Fibroblast of skin of abdomen (primary cell): ENCODE results near the gene C2orf92. TPM values are rescaled to one million over a fixed set of nuclear protein-coding genes. Genes with fewer than 3 reads are reported as not detected.
"Not testable (repeated sequence)": the region's sequence is repeated elsewhere in the genome, so short reads cannot be mapped to it uniquely, and the experiment has no call there.

Experiments used
- DNase-seq: peaks from one replicate; pipeline ENCODE4 v3.0.0-alpha.2; 2013
- polyA plus RNA-seq, 2 experiments: library from polyadenylated mRNA; unstranded; fragments of 120-200 nt; gene quantifications; one replicate each; pipeline ENCODE4 v1.2.1, GENCODE V29; 2013; ENCODE audit not compliant: insufficient read length in 2 of 2

Gene C2orf92
- polyA plus RNA-seq (2013, experiment 1 of 2; ENCODE audit: insufficient read length), result 1.3 TPM
- 1.3 TPM for polyA plus RNA-seq (2013, experiment 2 of 2; ENCODE audit: insufficient read length)

DNA sequence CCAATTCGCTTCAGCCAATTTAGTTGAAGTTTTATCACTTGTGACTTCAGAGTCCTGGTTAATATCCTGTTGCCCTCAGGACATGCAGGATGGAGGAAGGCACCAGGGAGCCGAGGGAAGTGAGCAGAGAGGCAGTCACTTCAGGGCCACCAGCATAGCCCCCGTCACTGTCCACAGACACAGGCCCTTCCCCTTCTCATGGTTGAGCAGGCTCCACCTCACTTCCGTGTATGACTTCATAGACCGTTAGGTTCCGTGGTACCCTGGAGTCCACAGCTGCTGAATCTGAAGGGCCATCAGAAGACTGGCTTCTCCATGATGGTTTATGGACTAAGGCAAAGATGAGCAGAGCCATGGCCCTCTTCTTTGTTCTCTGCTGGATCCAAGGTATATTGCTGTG is at the start of gene C2orf92:
TSS of gene C2orf92 (plus strand) at position 266 of the 400 bp plus-strand sequence. CDS start at position 342, 76 bp downstream.
- DNase-seq, result no peak

GRCh38 chr2:97620492-97620891 is 49.0 kb upstream of the C2orf92 start:
- not testable (repeated sequence) for DNase-seq

DNA sequence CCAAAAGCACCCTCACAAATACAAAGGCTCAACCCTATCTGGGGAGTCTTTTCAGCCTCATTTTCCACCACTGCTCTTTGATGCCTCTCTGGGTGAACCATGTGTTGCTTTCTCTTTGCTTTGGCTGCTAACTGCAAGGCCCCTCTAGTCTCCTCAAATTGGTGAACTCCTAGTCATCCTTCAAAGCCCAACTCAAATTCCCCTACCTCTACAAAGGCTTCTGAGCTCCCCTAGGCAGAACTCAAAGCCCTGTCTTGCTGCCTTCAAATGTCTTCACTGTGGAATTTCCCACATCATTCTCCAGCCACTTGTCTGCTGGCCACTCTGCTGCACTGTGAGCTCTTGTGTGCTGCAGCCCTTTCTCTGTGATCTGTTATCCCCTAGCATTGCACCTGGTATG is 46.5 kb upstream of the C2orf92 start:
- not testable (repeated sequence) for DNase-seq

DNA sequence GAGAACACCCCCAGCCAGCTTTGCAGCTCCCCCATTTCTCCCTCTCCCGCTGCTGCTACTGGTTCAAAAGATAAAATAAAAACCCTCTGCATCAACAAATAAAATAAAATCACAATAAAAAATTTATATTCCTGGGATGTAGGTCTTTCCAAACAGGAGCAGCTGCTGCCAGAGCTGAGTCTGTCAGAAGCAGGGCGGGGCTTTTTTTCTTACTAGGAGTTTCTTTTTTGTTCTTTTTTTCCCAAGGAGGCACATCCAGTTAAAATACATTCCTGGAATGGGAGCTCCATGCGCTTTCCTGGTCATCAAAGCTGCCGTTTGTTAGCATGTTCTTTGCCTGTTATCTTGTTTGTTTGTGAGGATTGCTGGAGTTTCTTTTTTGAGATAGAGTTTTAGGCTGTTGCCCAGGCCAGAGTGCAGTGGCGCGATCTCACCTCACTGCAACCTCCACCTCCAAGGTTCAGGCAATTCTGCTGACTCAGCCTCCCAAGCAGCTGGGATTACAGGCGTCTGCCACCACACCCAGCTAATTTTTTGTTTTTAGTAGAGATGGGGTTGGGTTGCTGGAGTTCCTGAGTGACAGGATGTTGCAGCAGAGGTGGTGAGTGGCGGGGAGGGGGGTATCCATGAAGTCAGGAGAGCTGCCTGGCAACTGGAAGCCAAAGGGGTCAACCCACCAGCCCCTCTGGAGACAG is 44.0 kb upstream of the C2orf92 start:
- DNase-seq, result not testable (repeated sequence)

DNA sequence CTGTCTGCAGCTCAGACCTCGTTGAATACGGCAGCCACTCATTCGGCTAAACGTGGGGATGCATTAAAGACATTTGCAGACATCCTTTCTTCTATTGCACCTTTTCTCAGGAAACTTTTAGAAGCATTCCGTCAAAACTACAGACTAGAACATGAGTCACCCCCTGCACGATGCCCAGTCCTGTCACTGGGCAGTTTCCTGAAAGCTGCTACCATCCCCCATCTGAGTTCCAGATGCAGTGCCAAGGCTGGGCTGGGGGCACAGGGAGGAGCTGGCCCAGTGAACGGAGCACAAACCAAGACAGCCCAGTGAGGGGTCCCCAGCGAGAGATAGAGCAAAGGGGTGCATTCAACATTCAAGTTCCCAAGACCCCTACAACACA is 43.5 kb upstream of the C2orf92 start:
- DNase-seq, result not testable (repeated sequence)

DNA sequence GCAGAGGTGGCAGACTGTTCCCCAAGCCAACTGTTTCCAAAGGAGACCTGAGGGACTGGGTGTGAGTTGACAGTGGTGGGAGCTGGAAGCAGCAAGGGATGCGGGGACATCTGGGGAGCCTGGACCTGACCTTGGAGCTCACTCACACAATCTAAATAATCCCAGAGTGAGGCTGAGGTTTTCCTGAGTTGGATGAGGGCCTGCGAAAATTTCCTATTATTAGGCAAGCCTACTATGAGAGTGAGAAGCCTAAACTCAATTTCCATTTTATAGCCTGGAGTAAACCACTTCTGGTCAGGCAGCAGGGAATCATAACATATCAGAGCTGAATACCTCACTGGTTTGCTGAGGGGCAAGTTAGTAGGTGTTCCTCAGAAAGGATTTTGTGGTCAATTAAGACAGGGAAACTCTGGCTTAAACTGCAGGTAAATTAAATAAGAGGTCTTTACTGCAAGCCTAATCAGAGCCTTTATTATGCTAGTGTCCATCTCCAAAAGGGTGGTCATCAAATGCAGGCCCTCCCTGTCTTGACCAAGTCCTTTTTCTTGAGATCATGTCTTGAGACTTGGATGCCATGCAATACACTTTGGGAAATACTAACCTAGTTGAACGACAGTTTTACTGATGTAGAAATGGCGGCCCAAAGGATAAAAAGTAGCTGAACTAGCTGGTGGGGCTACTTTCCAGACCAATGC is 25.3 kb upstream of the C2orf92 start:
- DNase-seq, result no peak

- DNase-seq, result no peak
These were observed 24.3 kb upstream of the C2orf92 start for GRCh38 chr2:97645112-97645694.

DNA sequence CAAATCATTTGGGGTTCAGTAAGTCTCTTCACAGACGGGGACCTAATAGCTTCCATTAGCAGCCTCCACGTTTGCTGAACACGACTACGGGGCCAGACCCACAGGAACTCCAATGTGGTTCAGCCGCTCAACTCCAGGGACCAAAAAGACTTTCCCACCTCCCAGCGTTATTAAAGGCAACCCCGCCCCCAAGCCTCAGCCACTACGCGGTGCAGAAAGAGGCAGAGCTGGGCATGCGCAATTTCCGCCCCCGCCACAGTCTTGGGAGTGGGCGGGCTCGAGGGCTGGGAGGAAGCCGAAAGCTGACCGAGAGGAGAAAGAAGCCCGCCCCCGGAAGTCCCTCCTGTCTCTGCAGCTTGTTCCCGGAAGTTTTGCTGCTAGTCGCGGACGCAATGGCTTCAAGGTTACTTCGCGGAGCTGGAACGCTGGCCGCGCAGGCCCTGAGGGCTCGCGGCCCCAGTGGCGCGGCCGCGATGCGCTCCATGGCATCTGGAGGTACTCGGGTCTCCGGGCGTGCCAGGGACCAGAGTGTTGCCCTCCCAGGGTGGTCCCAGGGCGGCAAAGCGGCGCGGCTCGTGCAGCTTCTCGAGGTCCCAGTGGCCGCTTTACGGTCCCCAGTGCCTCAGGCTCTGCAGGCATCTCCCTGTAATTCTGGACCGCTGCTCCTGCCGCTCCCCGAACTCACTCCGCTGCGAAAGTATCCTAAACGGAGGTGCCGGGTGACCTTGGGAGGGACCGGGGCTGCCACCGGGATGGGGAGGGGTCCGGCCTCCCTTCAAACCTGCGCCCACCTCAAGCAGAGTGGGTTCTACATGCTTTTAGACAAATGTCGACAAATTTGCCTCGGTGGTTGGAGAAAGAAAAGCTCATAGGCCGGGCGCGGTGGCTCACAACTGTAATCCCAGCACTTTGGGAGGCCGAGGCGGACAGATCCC is 23.6 kb upstream of the C2orf92 start, which contains the start of gene COX5B:
TSS of gene COX5B (plus strand) at position 368 of the 935 bp plus-strand sequence. CDS start at position 393, 25 bp downstream.
- peak; percentile 97 for DNase-seq

DNA sequence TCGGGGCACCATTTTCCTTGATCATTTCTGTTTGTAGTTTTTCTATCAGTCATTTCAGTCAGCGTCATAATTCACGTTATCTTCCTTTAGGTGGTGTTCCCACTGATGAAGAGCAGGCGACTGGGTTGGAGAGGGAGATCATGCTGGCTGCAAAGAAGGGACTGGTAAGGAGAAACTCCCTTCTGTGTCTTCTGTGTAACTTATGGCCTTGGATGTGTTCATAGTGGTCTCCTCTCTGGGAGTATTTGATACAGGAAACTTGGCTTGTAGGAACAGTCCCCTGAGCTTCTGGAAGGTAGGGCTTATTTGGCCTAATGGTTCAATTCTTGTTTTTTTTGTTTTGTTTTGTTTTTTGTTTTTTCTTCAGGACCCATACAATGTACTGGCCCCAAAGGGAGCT is 22.5 kb upstream of the C2orf92 start:
- DNase-seq, result no peak

DNA sequence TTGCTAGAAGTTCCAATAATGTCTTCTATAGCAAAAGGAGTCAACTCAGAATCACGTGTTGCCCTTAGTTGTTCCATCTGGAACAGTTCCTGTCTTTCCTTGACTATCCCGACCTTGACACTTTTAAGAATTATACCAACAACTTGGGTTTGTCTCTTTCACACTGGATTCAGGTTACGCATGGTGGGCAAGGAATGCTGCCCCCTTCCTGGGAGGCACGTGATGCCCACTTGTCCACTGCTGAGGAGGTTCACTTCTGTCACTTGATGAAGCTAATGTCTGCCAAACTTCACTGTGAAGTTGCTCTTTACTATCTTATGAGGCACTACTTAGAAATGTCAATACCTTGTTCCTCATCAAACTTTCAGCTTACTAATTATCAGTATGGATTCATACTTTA is 18.4 kb upstream of the C2orf92 start:
- DNase-seq, result no peak

GRCh38 chr2:97653473-97653872 is 16.0 kb upstream of the C2orf92 start:
- no peak for DNase-seq

DNA sequence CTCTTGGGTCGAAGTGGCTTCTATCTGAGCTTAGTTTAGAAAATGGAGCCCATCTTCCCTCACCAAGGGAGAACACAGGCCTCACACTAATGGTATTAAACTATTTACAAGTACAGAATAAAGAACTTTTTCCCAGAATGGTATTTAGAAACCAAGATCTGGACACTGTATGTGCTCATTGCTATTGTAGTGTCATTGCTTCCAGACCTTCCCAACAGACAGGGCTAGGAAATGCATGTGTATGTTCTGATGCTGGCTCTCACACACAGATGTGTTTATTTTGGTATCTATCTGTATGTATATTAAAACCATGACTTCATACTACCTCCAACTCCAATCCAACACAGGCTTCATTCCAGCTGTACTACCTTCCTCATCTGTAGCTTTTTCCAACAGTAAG is 15.6 kb upstream of the C2orf92 start:
- no peak for DNase-seq

DNA sequence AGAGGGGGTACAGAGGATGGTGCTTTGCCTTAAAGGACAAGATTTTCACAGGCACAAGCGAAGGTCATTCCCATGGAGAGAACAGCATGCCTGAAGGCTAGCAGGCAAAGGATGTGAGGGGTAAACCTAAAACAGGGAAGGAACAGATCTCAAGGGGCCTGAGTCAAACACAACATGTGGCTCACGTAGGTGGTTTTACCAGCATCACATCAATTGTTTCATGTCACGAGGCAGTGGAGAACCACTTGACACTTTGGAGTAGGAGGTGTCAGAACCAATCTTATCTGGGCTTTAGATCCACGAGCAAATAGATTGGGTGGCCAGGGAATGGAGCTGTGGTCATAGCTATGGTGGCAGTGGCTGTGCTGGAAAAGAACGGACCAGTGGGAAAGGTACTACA is 15.2 kb upstream of the C2orf92 start:
- DNase-seq, result no peak

- DNase-seq, result no peak
These were observed 14.7 kb upstream of the C2orf92 start for GRCh38 chr2:97654791-97655190.

GRCh38 chr2:97656129-97656755 is 13.3 kb upstream of the C2orf92 start:
- no peak for DNase-seq

DNA sequence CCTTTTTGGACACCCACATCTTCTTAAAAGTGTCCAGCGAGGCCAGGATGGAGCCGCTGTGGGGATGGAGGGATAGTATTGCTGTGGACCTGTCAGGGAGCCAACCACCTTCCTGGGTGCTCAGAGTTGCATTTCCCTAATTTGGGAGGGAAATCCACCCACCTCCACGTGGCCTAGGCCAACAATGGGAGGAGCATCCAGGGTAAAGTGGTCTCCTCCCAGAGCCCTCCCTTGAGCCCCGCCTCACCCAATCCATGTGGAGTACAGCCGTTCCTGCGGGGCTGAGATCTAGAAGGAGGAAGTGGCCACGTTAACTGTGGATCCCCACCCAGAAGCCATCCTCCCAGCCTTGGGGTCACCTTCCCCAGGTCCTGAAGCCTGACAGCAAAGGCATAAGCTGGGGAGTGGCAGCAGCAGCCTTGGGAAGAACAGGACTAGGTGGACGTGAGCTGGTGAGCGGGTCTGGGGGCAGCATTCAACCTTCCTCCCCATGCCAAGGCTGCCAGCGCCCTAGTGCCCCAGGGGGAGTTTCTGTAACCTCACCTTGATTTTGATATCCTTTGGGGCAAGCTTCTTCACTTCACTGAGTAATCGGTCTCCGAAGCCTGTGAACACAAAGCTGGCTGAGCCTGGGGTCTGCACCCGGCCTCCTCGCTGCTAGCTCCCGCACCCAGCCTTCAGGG is 12.5 kb upstream of the C2orf92 start:
- no peak for DNase-seq

- no peak for DNase-seq
These were observed 11.4 kb upstream of the C2orf92 start for GRCh38 chr2:97657986-97658690.

- DNase-seq, result no peak
These were observed 10.8 kb upstream of the C2orf92 start for GRCh38 chr2:97658691-97659157.

DNA sequence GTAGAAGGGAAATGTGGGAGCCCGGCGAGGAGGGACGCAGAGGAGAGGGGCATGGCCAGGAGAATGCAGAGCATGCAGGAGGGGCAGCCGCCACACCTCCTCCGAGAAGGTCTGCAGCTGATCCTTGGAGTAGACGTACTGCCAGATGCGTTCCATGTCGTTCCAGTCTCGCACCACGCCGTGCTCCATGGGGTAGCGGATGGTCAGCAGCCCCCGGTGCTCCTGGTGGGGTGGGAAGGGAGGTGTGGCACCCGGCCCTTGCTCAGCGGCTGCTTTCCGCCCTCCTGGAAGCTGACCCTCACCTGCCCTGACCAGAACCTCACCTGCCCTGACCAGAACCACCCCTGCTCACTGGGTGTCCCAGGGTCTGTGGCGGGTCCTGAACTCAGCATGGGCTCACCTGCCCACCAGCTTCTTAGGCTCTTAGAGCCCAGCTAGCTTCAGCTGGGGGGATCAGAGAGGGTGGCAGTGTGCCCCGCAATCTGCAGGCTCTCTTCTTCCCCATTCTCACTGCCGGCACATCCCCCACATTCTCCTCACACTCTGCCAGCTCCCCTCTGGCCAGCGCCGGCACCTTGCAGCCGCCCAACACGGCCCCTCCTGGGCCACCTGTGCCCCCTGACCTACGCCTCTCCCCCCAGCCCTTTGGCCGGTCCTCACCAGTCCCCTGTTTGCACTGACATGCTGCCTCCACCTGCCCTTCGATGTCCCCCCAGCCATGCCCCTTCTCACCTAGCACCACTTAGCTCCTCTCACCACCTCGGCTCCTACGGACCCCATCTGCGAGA is 10.1 kb upstream of the C2orf92 start:
- no peak for DNase-seq
